Breast epithelium (tissue), 3 donors: Measurements from ENCODE around the gene PPEF1.

Experiments
- CTCF ChIP-seq, 3 donors: fragments of 450-650 bp; IDR thresholded peaks; one replicate each; pipeline ENCODE4 v1.5.1; 2016 to 2017; ENCODE audit warnings: antibody characterized with exemption in 3 of 3, mild to moderate bottlenecking in 3 of 3, moderate library complexity in 3 of 3
- POLR2A ChIP-seq: fragments of 450-650 bp; IDR thresholded peaks from one replicate; pipeline ENCODE4 v1.6.1; 2016; ENCODE audit warnings: antibody characterized with exemption, mild to moderate bottlenecking, moderate library complexity

GRCh38 chrX:18719852-18720251 is 12.4 kb downstream of the PPEF1 start:
- TF ChIP-seq CTCF (IDR thresholded peaks at IDR 0.05) = no peak
- no peak for TF ChIP-seq POLR2A
